Osteoblast (primary cell): ENCODE data around the gene IFITM2. TPM values are rescaled to one million over a fixed set of nuclear protein-coding genes. Genes with fewer than 3 reads are reported as not detected.
"Not testable (repeated sequence)": the region's sequence is repeated elsewhere in the genome, so short reads cannot be mapped to it uniquely, and the experiment has no call there.

Experiments
- DNase-seq: peaks from one replicate; pipeline ENCODE4 v3.0.0; 2011; ENCODE audit warnings: low spot score, mixed read lengths; ENCODE audit not compliant: insufficient read length; ENCODE audit errors: missing footprints
- H2AFZ ChIP-seq: 2 replicates; pipeline ENCODE4 v1.6.0; 2011; ENCODE audit warnings: mild to moderate bottlenecking, low read length
- H3K27ac ChIP-seq: 2 replicates; pipeline ENCODE4 v1.5.1; 2011; ENCODE audit warnings: mild to moderate bottlenecking, low read depth, low read length, moderate library complexity
- H3K27me3 ChIP-seq: 2 replicates; pipeline ENCODE4 v1.6.0; 2012; ENCODE audit warnings: mild to moderate bottlenecking, control low read depth, inconsistent platforms, low read length, moderate library complexity; ENCODE audit not compliant: insufficient read depth
- H3K36me3 ChIP-seq: 2 replicates; pipeline ENCODE4 v1.5.1; 2011; ENCODE audit warnings: mild to moderate bottlenecking, low read length, control low read depth, moderate library complexity; ENCODE audit not compliant: insufficient read depth
- H3K4me1 ChIP-seq: 2 replicates; pipeline ENCODE4 v1.5.1; 2011; ENCODE audit warnings: mild to moderate bottlenecking, low read length, control low read depth, moderate library complexity; ENCODE audit not compliant: insufficient read depth
- H3K4me2 ChIP-seq: 2 replicates; pipeline ENCODE4 v1.6.0; 2011; ENCODE audit warnings: mild to moderate bottlenecking, low read length; ENCODE audit not compliant: insufficient read depth
- H3K4me3 ChIP-seq: fragments of 200-600 bp; sonication (generic); 3 replicates; pipeline ENCODE4 v1.5.1; 2012; ENCODE audit warnings: mild to moderate bottlenecking, low read length, inconsistent platforms; ENCODE audit not compliant: insufficient read depth
- H3K79me2 ChIP-seq: 2 replicates; pipeline ENCODE4 v1.6.0; 2012; ENCODE audit warnings: mild to moderate bottlenecking, low read length, control low read depth, inconsistent platforms; ENCODE audit not compliant: insufficient read depth
- H3K9me3 ChIP-seq: 2 replicates; pipeline ENCODE4 v1.5.1; 2011; ENCODE audit warnings: low read depth, low read length, control low read depth
- H4K20me1 ChIP-seq: 2 replicates; pipeline ENCODE4 v1.6.0; 2012; ENCODE audit warnings: mild to moderate bottlenecking, low read length, control low read depth; ENCODE audit not compliant: insufficient read depth
- total RNA-seq: library from RNA; depleted of rRNA; stranded (reverse); fragments of >200 nt; gene quantifications from 2 replicates; pipeline ENCODE4 v1.2.3, GENCODE V29; 2012
- TF ChIP-seq, protein P1 (sequence below): IDR thresholded peaks from 2 replicates; pipeline ENCODE4 v1.5.1; 2011; ENCODE audit warnings: mild to moderate bottlenecking, low read depth, low read length, moderate library complexity; ENCODE audit errors: extremely low read depth

IFITM2 gene
- total RNA-seq, 1 donor: 105 TPM

DNA sequence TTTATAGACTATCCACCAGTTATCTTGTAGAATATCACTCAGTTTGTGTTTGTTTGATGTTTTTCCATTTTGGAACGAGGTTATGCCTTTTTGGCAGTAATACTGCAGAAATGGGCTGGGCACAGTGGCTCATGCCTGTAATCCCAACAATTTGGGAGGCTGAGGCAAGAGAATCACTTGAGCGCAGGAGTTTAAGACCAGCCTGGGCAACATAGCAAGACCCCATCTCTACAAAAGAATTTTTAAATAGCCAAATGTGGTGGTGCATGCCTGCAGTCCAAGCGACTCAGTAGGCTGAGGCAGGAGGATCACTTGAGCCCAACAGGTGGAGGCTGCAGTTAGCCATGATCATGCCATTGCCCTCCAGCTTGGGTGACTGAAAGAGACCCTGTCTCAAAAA, 38.9 kb downstream of the IFITM2 start:
- TF ChIP-seq, protein P1, sequence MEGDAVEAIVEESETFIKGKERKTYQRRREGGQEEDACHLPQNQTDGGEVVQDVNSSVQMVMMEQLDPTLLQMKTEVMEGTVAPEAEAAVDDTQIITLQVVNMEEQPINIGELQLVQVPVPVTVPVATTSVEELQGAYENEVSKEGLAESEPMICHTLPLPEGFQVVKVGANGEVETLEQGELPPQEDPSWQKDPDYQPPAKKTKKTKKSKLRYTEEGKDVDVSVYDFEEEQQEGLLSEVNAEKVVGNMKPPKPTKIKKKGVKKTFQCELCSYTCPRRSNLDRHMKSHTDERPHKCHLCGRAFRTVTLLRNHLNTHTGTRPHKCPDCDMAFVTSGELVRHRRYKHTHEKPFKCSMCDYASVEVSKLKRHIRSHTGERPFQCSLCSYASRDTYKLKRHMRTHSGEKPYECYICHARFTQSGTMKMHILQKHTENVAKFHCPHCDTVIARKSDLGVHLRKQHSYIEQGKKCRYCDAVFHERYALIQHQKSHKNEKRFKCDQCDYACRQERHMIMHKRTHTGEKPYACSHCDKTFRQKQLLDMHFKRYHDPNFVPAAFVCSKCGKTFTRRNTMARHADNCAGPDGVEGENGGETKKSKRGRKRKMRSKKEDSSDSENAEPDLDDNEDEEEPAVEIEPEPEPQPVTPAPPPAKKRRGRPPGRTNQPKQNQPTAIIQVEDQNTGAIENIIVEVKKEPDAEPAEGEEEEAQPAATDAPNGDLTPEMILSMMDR: no peak
- Histone ChIP-seq H3K4me2 (no peak overlapping the region), H3K79me2 (no peaks in the 10 kb centered on the region), H3K4me1 (no peaks in the 10 kb centered on the region), H3K27me3 (no peaks in the 10 kb centered on the region), H3K27ac (no peak overlapping the region), H3K4me3 (no peak overlapping the region), H3K36me3 (no peaks in the 10 kb centered on the region), H2AFZ (no peak overlapping the region), H3K9me3 (no peaks in the 10 kb centered on the region), H4K20me1 (no peaks in the 10 kb centered on the region)
- DNase-seq: peak; percentile 43

DNA sequence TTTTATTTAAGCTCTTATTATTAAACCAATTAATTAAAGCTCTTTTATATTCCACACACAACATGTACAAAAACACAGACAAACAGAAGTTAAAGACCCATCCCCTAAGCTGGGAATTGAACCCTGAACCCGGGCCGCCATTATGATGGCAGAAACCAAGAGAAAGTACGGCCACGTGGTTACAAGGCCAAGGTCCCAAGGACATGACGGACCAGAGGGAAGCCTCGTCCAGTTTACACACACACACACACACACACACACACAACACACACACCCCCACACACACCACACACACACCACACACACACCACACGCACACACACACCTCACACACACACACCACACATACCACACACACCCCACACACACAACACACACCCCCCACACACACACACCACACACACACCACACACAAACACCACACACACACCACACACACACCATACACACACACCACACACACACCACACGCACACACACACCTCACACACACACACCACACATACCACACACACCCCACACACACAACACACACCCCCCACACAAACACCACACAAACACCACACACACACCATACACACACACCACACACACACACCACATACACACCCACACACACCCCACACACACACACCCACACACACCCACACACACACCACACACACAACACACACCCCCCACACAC, 41.8 kb downstream of the IFITM2 start:
- H3K27ac ChIP-seq, H3K9me3 ChIP-seq, H3K27me3 ChIP-seq, DNase-seq, H3K4me3 ChIP-seq, H3K36me3 ChIP-seq, H3K4me2 ChIP-seq, H2AFZ ChIP-seq, H3K79me2 ChIP-seq, H4K20me1 ChIP-seq: not testable (repeated sequence)
- peaks cover 12% of the 10 kb centered on the region for H3K4me1 ChIP-seq

DNA sequence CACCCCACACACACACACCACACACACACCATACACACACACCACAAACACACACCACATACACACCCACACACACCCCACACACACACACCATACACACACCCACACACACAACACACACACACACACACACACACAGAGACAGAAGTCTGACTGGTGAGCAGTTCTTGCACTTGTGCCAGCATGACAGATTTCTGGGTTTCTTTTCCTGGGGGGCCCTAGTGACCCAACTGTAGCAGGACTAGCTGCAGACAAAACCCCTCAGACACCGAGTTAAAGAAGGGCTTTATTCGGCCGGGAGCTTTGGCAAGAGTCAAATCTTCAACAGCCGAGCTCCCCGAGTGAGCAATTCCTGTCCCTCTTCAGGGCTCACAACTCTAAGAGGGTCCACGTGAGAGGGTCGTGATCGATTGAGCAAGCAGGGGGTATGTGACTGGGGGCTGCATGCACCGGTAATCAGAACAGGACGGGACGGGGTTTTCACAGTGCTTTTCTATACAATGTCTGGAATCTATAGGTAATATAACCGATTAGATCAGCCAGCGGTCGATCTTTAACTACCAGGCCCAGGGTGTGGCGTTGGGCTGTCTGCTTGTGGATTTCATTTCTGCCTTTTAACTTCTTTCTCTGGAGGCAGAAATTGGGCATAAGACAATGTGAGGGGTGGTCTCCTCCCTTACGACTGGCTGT, 42.6 kb downstream of the IFITM2 start:
- not testable (repeated sequence) for H3K79me2 ChIP-seq, H3K27ac ChIP-seq, H3K4me3 ChIP-seq, DNase-seq, H3K27me3 ChIP-seq, H4K20me1 ChIP-seq, H3K36me3 ChIP-seq, H3K4me2 ChIP-seq, H2AFZ ChIP-seq, H3K9me3 ChIP-seq
- peaks cover 17% of the 10 kb centered on the region for H3K4me1 ChIP-seq

DNA sequence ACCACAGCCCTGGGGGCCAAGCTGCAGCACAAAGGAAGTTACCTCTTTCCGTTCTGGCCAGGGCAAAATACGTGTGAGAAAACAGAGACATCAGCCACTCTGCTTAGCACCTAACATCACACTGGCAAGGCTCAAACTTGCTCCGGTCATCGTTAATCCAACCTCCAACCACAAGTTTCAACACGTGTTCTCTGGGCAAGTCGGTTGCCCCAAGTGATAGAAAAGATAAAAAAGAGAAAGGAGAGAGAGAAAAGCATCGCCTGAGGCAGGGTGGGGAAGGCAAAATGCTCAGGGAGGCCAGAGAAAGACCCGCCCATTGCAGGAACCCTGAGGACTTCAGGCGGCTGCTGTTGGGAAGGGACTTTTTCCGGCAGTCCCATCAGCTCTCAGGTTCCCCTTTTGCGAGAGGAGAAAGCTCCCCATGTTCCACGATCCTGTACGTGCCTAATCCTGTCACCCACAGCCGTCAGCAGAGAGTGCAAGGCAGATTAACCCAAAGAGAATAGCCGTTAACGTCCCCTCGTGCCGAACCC, 43.2 kb downstream of the IFITM2 start:
- no peak overlapping the region for H3K4me3 ChIP-seq
- H4K20me1 ChIP-seq: no peaks in the 10 kb centered on the region
- TF ChIP-seq, protein P1: no peak
- no peaks in the 10 kb centered on the region for H3K79me2 ChIP-seq
- H2AFZ ChIP-seq: no peak overlapping the region
- no peak overlapping the region for H3K4me2 ChIP-seq
- H3K27me3 ChIP-seq: no peaks in the 10 kb centered on the region
- peaks cover 23% of the 10 kb centered on the region for H3K4me1 ChIP-seq
- no peak for DNase-seq
- no peaks in the 10 kb centered on the region for H3K9me3 ChIP-seq
- no peaks in the 10 kb centered on the region for H3K36me3 ChIP-seq
- no peak overlapping the region for H3K27ac ChIP-seq

DNA sequence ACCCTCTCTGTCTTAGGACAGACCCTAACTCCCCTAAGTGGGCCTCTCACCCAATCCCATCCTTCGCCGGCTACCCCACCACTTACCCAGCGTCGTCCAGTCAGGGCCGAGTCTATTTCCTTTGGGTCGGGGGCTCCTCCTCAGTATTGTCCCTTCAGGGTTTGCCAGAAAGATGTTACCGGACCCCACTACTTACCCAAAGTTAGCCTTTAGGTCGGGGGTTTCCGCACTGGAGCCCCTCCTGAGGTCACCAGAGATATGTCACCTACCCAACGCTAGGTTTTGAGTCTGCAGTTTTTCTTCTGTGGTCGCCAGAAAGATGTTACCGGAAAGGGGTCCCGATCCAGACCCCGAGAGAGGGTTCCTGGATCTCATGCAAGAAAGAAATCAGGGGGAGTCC, 43.8 kb downstream of the IFITM2 start:
- Histone ChIP-seq H4K20me1 (no peaks in the 10 kb centered on the region), H3K79me2 (no peaks in the 10 kb centered on the region), H3K4me1 (peaks cover 24% of the 10 kb centered on the region), H3K4me2 (no peak overlapping the region), H3K27me3 (no peaks in the 10 kb centered on the region), H2AFZ (no peak overlapping the region), H3K27ac (no peak overlapping the region), H3K4me3 (no peak overlapping the region), H3K36me3 (no peaks in the 10 kb centered on the region), H3K9me3 (no peaks in the 10 kb centered on the region)
- TF ChIP-seq, protein P1: no peak
- no peak for DNase-seq
